ENCODE results near the gene TIGD4. TPM values are rescaled to one million over a fixed set of nuclear protein-coding genes. Genes with fewer than 3 reads are reported as not detected.

The TIGD4 gene
- total RNA-seq, 1 experiment from 2014 or later: 1.9 TPM

GRCh38 chr4:152735906-152736305, 43.6 kb downstream of the TIGD4 start (continued):
- TF ChIP-seq, protein P1, sequence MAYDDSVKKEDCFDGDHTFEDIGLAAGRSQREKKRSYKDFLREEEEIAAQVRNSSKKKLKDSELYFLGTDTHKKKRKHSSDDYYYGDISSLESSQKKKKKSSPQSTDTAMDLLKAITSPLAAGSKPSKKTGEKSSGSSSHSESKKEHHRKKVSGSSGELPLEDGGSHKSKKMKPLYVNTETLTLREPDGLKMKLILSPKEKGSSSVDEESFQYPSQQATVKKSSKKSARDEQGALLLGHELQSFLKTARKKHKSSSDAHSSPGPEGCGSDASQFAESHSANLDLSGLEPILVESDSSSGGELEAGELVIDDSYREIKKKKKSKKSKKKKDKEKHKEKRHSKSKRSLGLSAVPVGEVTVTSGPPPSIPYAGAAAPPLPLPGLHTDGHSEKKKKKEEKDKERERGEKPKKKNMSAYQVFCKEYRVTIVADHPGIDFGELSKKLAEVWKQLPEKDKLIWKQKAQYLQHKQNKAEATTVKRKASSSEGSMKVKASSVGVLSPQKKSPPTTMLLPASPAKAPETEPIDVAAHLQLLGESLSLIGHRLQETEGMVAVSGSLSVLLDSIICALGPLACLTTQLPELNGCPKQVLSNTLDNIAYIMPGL (CRISPR knock-in tag; IDR thresholded peaks at IDR 0.05): no peak
- TF ChIP-seq ETV6 (CRISPR knock-in tag; IDR thresholded peaks at IDR 0.05) (no peak), SOX15 (CRISPR knock-in tag; IDR thresholded peaks at IDR 0.05) (no peak), CTCF (IDR thresholded peaks at IDR 0.05) (no peak), GRHL2 (CRISPR knock-in tag; IDR thresholded peaks at IDR 0.05; ENCODE audit: insufficient replicate concordance, severe bottlenecking) (no peak)

- peak; percentile 46; the same call in 1 of the 2 replicates for ATAC-seq
- H3K4me1 Mint-ChIP-seq: peaks cover 26% of the 10 kb centered on the region
- no peak overlapping the region for H3K4me3 Mint-ChIP-seq
- CTCF ChIA-PET: interaction anchor here (0.9 to 2.7 kb wide), 5 partner anchors 29 to 236 kb away, joined by 3 to 22 read pairs (median 3); partner anchors contain the start of genes ARFIP1 and TIGD4
- DNase-seq (ENCODE audit: low spot score): no peak
- no peaks in the 10 kb centered on the region for H3K36me3 Mint-ChIP-seq
- peak overlapping the region; percentile 0 for H3K27ac Mint-ChIP-seq
- no peaks in the 10 kb centered on the region for H3K27me3 Mint-ChIP-seq (ENCODE audit: low read depth)
- H3K9me3 Mint-ChIP-seq: no peaks in the 10 kb centered on the region
- POLR2A ChIA-PET: no interaction called here
- no peak for TF ChIP-seq FOXJ3 (CRISPR knock-in tag; IDR thresholded peaks at IDR 0.05; ENCODE audit: borderline replicate concordance)
- TF ChIP-seq, protein P2, sequence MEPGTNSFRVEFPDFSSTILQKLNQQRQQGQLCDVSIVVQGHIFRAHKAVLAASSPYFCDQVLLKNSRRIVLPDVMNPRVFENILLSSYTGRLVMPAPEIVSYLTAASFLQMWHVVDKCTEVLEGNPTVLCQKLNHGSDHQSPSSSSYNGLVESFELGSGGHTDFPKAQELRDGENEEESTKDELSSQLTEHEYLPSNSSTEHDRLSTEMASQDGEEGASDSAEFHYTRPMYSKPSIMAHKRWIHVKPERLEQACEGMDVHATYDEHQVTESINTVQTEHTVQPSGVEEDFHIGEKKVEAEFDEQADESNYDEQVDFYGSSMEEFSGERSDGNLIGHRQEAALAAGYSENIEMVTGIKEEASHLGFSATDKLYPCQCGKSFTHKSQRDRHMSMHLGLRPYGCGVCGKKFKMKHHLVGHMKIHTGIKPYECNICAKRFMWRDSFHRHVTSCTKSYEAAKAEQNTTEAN (CRISPR knock-in tag; IDR thresholded peaks at IDR 0.05): no peak
- TF ChIP-seq, protein P3, sequence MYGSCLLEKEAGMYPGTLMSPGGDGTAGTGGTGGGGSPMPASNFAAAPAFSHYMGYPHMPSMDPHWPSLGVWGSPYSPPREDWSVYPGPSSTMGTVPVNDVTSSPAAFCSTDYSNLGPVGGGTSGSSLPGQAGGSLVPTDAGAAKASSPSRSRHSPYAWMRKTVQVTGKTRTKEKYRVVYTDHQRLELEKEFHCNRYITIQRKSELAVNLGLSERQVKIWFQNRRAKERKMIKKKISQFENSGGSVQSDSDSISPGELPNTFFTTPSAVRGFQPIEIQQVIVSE (CRISPR knock-in tag; IDR thresholded peaks at IDR 0.05; ENCODE audit: borderline replicate concordance): no peak
- TF ChIP-seq, protein P4, sequence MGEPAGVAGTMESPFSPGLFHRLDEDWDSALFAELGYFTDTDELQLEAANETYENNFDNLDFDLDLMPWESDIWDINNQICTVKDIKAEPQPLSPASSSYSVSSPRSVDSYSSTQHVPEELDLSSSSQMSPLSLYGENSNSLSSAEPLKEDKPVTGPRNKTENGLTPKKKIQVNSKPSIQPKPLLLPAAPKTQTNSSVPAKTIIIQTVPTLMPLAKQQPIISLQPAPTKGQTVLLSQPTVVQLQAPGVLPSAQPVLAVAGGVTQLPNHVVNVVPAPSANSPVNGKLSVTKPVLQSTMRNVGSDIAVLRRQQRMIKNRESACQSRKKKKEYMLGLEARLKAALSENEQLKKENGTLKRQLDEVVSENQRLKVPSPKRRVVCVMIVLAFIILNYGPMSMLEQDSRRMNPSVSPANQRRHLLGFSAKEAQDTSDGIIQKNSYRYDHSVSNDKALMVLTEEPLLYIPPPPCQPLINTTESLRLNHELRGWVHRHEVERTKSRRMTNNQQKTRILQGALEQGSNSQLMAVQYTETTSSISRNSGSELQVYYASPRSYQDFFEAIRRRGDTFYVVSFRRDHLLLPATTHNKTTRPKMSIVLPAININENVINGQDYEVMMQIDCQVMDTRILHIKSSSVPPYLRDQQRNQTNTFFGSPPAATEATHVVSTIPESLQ (CRISPR knock-in tag; IDR thresholded peaks at IDR 0.05): no peak
- no peak for TF ChIP-seq NFYB (CRISPR knock-in tag; conservative IDR thresholded peaks at IDR 0.05; ENCODE audit: low read depth)
- TF ChIP-seq E2F5 (CRISPR knock-in tag; IDR thresholded peaks at IDR 0.05): no peak
- no peak for TF ChIP-seq ATF1 (CRISPR knock-in tag; IDR thresholded peaks at IDR 0.05)
- no peak for TF ChIP-seq ZNF396 (CRISPR knock-in tag; IDR thresholded peaks at IDR 0.05; ENCODE audit: borderline replicate concordance)
- TF ChIP-seq, protein P5, sequence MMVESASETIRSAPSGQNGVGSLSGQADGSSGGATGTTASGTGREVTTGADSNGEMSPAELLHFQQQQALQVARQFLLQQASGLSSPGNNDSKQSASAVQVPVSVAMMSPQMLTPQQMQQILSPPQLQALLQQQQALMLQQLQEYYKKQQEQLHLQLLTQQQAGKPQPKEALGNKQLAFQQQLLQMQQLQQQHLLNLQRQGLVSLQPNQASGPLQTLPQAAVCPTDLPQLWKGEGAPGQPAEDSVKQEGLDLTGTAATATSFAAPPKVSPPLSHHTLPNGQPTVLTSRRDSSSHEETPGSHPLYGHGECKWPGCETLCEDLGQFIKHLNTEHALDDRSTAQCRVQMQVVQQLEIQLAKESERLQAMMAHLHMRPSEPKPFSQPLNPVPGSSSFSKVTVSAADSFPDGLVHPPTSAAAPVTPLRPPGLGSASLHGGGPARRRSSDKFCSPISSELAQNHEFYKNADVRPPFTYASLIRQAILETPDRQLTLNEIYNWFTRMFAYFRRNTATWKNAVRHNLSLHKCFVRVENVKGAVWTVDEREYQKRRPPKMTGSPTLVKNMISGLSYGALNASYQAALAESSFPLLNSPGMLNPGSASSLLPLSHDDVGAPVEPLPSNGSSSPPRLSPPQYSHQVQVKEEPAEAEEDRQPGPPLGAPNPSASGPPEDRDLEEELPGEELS (CRISPR knock-in tag; IDR thresholded peaks at IDR 0.05): no peak
- no peak for TF ChIP-seq GABPB1 (CRISPR knock-in tag; IDR thresholded peaks at IDR 0.05)
- TF ChIP-seq ARID4B (CRISPR knock-in tag; IDR thresholded peaks at IDR 0.05; ENCODE audit: borderline replicate concordance): no peak
- no peak for TF ChIP-seq RORB (CRISPR knock-in tag; IDR thresholded peaks at IDR 0.05)
- no peak for TF ChIP-seq ERG (CRISPR knock-in tag; IDR thresholded peaks at IDR 0.05)
- no peak for TF ChIP-seq ZNF416 (CRISPR knock-in tag; IDR thresholded peaks at IDR 0.05)
Observed at GRCh38 chr4:152735396-152735859, 44.1 kb downstream of the TIGD4 start.
